ENCODE results near the gene GJC3.

The GJC3 gene

DNA sequence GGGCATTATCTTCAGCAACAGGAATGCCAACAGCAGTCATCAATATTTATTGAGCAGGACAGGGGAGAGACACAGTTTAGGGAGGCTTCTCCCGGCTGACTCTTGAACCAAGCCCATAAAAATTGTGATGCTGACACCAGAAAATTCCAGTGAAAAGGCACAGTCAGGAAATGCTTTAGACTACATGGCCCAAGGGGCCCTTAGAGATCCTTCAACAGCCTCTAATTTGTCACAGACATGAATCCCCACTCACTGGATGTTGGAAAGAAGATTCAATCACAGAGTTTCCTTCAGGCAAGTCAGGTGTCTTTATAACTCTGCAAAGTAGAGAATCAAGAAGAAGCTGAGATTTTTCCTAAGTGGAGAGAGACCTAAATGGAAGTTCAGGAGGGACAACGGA lies 1.2 kb downstream of the GJC3 start:
- TF ChIP-seq, protein P1, sequence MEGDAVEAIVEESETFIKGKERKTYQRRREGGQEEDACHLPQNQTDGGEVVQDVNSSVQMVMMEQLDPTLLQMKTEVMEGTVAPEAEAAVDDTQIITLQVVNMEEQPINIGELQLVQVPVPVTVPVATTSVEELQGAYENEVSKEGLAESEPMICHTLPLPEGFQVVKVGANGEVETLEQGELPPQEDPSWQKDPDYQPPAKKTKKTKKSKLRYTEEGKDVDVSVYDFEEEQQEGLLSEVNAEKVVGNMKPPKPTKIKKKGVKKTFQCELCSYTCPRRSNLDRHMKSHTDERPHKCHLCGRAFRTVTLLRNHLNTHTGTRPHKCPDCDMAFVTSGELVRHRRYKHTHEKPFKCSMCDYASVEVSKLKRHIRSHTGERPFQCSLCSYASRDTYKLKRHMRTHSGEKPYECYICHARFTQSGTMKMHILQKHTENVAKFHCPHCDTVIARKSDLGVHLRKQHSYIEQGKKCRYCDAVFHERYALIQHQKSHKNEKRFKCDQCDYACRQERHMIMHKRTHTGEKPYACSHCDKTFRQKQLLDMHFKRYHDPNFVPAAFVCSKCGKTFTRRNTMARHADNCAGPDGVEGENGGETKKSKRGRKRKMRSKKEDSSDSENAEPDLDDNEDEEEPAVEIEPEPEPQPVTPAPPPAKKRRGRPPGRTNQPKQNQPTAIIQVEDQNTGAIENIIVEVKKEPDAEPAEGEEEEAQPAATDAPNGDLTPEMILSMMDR (conservative IDR thresholded peaks at IDR 0.05; ENCODE audit: low read depth, low read length), result no peak
- no peak for DNase-seq (ENCODE audit: low read depth)
- H3K4me3 ChIP-seq (ENCODE audit: low read depth, low read length), result no peak overlapping the region

DNA sequence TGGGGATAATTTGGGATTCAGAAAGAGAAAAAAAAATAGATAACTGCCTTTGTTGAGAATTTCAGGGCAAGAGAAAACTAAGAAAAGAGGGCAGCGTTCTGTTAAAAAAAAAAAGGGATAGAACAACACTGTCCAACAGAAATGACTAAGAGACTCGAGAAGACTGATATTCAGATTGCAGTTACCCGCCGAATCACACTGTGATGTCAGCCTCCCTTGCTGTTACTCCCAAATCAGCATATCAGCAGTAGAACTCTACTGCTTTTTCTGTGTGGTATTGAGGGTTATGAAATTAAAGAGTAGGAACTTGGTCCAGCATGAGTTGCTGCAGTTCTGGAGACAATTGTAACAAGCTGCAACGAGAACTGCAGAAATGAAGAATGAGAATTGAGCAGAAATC lies 1.9 kb downstream of the GJC3 start:
- H3K4me3 ChIP-seq (ENCODE audit: low read depth, low read length), result no peak overlapping the region
- DNase-seq (ENCODE audit: low read depth), result no peak
- TF ChIP-seq, protein P1 (conservative IDR thresholded peaks at IDR 0.05; ENCODE audit: low read depth, low read length), result no peak

DNA sequence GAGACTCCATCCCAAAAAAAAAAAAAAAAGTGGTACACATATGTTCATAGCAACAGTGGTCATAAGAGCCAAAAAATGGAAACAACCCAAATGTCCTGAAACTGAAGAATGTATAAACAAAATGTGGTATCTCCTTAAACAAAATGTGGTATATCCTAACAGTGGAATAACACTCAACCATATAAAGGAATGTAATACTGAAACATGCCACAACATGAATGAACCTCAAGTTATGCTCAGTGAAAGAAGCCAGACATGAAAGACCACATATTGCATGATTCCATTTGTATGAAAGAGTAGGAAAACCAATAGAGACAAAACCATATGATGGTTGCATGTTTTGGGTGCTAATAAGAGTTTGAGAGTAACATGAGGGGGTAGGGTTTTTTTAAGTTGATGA lies 3.1 kb downstream of the GJC3 start:
- TF ChIP-seq, protein P1 (conservative IDR thresholded peaks at IDR 0.05; ENCODE audit: low read depth, low read length), result no peak
- H3K4me3 ChIP-seq (ENCODE audit: low read depth, low read length), result no peak overlapping the region
- no peak for DNase-seq (ENCODE audit: low read depth)

DNA sequence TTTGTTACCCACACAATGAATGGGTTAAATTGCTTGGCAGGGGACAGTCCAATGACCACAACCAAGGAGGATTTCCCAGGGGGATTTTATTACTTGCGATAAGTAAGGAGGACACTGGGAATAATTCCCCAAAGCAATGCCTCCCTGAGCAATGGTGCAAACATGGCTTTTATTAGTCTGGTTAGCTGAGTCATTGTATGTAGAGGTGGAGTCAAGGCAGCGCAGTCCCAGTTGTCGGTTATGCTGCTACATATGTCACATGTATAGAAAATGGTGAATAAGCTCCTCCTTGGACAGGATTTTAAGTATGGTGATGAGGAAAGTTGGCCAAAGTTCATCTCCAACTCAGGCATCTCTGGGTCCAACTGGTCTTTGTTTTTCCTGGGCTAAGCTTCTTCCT lies 6.2 kb downstream of the GJC3 start:
- DNase-seq (ENCODE audit: low read depth), result no peak
- TF ChIP-seq, protein P1 (conservative IDR thresholded peaks at IDR 0.05; ENCODE audit: low read depth, low read length), result no peak
- H3K4me3 ChIP-seq (ENCODE audit: low read depth, low read length), result no peak overlapping the region

DNA sequence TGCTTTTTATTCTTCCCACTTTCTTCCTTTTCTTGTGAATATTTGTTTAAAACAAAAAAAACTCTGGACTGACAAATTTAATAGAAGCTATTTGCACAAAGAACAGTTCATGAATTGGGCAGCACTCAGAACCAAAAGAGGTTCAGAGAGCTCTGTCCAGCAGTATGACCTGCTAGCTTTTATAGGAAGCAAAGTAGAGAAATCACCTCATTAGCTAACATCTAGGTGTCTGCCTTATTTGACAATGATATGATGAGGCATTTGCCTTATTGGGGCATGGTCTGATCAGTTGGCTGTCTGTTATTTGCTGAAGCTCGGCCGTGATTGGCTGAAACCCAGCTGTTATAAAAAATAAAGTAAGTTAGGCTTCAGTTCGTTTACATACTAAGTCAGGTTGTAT lies 9.3 kb downstream of the GJC3 start:
- TF ChIP-seq, protein P1 (conservative IDR thresholded peaks at IDR 0.05; ENCODE audit: low read depth, low read length), result no peak
- DNase-seq (ENCODE audit: low read depth), result peak; percentile 14
- H3K4me3 ChIP-seq (ENCODE audit: low read depth, low read length), result peak overlapping the region; percentile 83

DNA sequence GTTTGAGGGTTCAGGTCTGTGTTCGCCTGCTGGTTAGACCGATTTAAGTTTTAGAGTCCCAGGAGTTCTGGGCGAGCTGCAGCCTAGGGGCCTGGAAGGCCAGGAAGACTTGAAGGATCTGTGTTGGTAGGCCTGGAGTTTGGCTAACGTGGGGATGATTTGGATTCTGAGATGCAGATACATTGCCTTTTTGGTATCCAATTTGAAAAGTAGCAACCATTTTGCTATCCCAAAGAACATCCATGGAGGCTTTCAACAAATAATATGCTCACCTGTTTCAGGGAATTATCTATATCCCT lies 9.7 kb downstream of the GJC3 start:
- TF ChIP-seq, protein P1 (conservative IDR thresholded peaks at IDR 0.05; ENCODE audit: low read depth, low read length), result no peak
- no peak for DNase-seq (ENCODE audit: low read depth)

DNA sequence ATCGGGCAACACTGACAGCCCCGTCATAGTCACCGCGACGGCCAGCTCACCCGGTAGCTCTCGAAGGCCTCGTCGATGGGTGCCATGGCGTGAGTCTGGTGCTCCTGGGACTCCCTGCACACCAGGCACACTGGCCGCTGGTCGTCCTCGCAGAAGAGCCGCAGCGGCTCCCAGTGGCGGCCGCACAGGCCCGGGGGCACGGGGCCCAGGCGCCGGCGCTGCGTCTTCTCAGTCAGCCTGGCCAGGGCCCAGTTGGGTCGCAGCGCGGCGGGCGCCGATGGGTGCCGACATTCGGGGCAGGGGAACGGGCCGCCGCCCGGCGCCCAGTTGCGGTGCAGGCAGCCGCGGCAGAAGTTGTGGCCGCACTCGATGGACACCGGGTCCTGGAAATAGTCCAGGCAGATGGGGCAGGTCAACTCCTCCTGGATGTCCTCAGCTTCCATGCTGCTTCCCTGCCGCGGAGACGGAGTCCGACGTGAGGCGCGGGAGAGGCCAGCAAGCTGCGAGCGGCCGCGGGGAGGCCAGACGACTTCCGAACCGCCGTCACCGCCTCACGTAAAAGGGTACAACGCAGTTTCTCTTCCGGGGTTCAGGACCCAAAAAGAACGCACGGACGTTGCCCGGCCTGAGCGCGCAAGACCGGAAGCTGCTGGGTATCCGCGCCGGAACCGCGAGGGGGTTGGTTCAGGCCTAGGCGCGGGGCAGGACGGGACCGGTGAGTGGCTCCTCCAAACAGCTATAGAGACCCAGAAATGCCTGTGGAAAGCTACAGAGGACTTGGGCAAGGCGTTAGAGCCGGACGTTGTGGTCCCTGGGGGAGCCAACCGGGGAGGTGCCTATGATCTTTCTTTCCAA lies 10.2 kb downstream of the GJC3 start, which contains the start of gene TRIM4:
Gene TRIM4 (minus strand): TSS at position 572 of the 855 bp plus-strand sequence. CDS start 129 bp downstream, at position 443.
- TF ChIP-seq, protein P1 (conservative IDR thresholded peaks at IDR 0.05; ENCODE audit: low read depth, low read length), result peak; percentile 25
- peak; percentile 92 for DNase-seq (ENCODE audit: low read depth)

More for the DNA sequence above, 9.7 kb downstream of the GJC3 start:
- peak overlapping the region; percentile 83 for H3K4me3 ChIP-seq (ENCODE audit: low read depth, low read length)

More for the DNA sequence above, 10.2 kb downstream of the GJC3 start, which contains the start of gene TRIM4:
- H3K4me3 ChIP-seq (ENCODE audit: low read depth, low read length), result peak within 1 kb of the TSS; percentile 83

All from choroid plexus epithelial cell (primary cell).